Epithelial cell of alveolus of lung (primary cell): ENCODE measurements around the gene AMPD3. TPM values are rescaled to one million over a fixed set of nuclear protein-coding genes. Genes with fewer than 3 reads are reported as not detected.

Experiments
- total RNA-seq: library from RNA; depleted of rRNA; stranded (reverse); fragments of >200 nt; gene quantifications from 2 replicates; pipeline ENCODE4 v1.2.1, GENCODE V29; 2015

AMPD3 gene
- total RNA-seq: 6.4 and 10.2 TPM in 2 replicates

GRCh38 chr11:10454878-10455631 is at the start of gene AMPD3:
TSS of gene AMPD3 (plus strand) at chr11:10455264. CDS start at chr11:10461520, 6,256 bp downstream.

GRCh38 chr11:10540915-10541560 is 86.0 kb downstream of the AMPD3 start, which contains the start of gene RNF141:
TSS of gene RNF141 (minus strand) at chr11:10541187. CDS start at chr11:10534158, 7,029 bp downstream.

Other genes with a start within 250 kb of the AMPD3 start
- 28.7 and 30.0 TPM in 2 replicates for gene SBF2, start 161.0 kb upstream of the AMPD3 start, total RNA-seq
- gene ADM, start 150.2 kb upstream of the AMPD3 start, total RNA-seq: 99.0 and 131 TPM in 2 replicates
- gene RNF141, start 85.9 kb downstream of the AMPD3 start, total RNA-seq: 18.1 and 29.0 TPM in 2 replicates
- 1.2 and 2.3 TPM in 2 replicates for gene LYVE1, start 113.4 kb downstream of the AMPD3 start, total RNA-seq
- gene IRAG1, start 238.5 kb downstream of the AMPD3 start, total RNA-seq: 0.64 and 4.1 TPM in 2 replicates